Left ventricle myocardium inferior (tissue), 1 donor: ENCODE results near the gene DYNLL2. TPM values are rescaled to one million over a fixed set of nuclear protein-coding genes. Genes with fewer than 3 reads are reported as not detected.

ENCODE experiments used
- DNase-seq: peaks from one replicate; pipeline ENCODE4 v3.0.0-alpha.2; 2020
- H3K27ac ChIP-seq: fragments of 200-600 bp; replicated peaks from 2 replicates; pipeline ENCODE4 v1.8.0; 2021
- H3K27me3 ChIP-seq: fragments of 200-600 bp; 2 replicates; pipeline ENCODE4 v1.8.0; 2021; ENCODE audit warnings: low read depth
- H3K36me3 ChIP-seq: fragments of 200-600 bp; 2 replicates; pipeline ENCODE4 v1.8.0; 2021
- H3K4me1 ChIP-seq: fragments of 200-600 bp; 2 replicates; pipeline ENCODE4 v1.8.0; 2021
- H3K4me3 ChIP-seq: fragments of 200-600 bp; 2 replicates; pipeline ENCODE4 v1.8.0; 2021; ENCODE audit warnings: mild to moderate bottlenecking, moderate library complexity
- H3K9me3 ChIP-seq: fragments of 200-600 bp; replicated peaks from 2 replicates; pipeline ENCODE4 v1.8.0; 2021
- intact Hi-C: fragments of 100-400 bp; cut with micrococcal nuclease; formaldehyde crosslinking; loops from one replicate; pipeline ENCODE4 v1.11.0; 2022
- total RNA-seq: library from RNA; stranded (reverse); fragmentation: NEBNext Ultra II Directional; extraction: Animal tissue kit (Norgen Biotek cat#: 25700); gene quantifications from one replicate; pipeline ENCODE4 v1.2.1, GENCODE V29; 2021
- TF ChIP-seq, protein P1 (sequence below): fragments of 200-600 bp; IDR thresholded peaks from 2 replicates; pipeline ENCODE4 v1.8.0; 2021; ENCODE audit warnings: antibody characterized with exemption, mild to moderate bottlenecking, borderline replicate concordance
- donor health status: DM: no; HTN: yes; CAD: no; lungs with severe emphysema.

The DYNLL2 gene
- total RNA-seq, 1 donor from 2014 or later, result 93.5 TPM

DNA sequence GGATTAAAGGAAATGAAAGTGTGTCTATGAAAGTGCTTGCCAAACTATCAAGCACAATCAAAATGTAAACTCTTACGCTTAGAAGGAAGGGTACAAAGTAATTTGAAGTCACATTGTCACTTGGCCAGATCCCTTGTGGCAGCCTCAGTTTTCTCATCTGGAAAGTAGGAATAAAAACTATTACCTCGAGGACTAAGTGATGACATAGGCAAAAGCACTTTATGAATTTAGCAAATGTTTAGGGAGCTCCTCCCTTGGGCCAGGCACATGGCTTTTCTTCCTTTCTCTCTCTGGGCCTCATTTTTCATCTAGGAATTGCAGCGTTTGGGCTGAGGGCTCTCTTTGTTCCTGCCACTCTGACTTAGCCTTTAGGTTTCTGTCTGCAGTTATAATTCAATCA is 28.5 kb downstream of the DYNLL2 start:
- intact Hi-C loops, result loop anchor here (10.0 kb wide), 2 partner anchors 107 to 257 kb away; partner anchors contain the start of genes MRPS23 and SRSF1
- H3K27me3 ChIP-seq, result peaks cover 18% of the 10 kb centered on the region
- no peak overlapping the region for H3K27ac ChIP-seq
- no peak overlapping the region for H3K4me3 ChIP-seq
- H3K4me1 ChIP-seq, result no peaks in the 10 kb centered on the region
- TF ChIP-seq, protein P1, sequence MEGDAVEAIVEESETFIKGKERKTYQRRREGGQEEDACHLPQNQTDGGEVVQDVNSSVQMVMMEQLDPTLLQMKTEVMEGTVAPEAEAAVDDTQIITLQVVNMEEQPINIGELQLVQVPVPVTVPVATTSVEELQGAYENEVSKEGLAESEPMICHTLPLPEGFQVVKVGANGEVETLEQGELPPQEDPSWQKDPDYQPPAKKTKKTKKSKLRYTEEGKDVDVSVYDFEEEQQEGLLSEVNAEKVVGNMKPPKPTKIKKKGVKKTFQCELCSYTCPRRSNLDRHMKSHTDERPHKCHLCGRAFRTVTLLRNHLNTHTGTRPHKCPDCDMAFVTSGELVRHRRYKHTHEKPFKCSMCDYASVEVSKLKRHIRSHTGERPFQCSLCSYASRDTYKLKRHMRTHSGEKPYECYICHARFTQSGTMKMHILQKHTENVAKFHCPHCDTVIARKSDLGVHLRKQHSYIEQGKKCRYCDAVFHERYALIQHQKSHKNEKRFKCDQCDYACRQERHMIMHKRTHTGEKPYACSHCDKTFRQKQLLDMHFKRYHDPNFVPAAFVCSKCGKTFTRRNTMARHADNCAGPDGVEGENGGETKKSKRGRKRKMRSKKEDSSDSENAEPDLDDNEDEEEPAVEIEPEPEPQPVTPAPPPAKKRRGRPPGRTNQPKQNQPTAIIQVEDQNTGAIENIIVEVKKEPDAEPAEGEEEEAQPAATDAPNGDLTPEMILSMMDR, result no peak
- DNase-seq, result no peak
- H3K9me3 ChIP-seq, result no peaks in the 10 kb centered on the region
- H3K36me3 ChIP-seq, result no peaks in the 10 kb centered on the region

DNA sequence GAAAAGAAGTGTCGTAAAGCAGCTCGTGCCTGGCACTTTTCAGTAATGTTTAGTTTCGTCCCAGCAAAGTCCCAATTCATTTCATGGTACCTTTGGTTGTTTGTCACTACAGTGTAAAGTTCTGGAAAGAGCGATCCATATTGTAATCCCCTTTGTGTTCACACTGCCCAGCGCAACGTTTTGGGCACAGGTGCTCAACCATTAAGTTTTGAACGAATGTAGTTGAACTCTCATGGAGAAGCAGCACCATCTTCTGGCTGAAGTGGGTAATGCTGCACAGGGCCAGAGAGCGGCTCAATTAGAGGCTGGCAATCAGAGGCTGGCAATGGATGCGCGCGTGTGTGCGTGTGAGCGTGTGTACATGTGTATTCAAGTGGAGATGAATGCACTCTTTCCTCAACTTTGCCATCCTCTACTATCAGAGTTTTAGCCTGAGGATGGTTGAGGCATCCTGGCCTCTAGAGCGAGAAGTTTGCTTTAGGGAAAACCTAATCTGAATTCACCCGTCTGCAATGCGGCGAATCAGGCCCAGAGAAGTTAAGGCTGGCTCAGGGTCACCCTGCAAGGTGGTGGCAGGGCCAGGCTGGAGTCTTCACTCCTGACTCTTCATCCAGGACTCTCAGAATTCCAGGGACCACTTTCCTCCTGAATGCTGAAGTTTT is 29.9 kb downstream of the DYNLL2 start:
- intact Hi-C loops, result loop anchor here (10.0 kb wide), 2 partner anchors 108 to 258 kb away; partner anchors contain the start of genes MRPS23 and SRSF1
- DNase-seq, result peak; percentile 70
- Histone ChIP-seq H3K27ac (no peak overlapping the region), H3K4me1 (no peaks in the 10 kb centered on the region), H3K9me3 (no peaks in the 10 kb centered on the region), H3K36me3 (no peaks in the 10 kb centered on the region), H3K4me3 (no peak overlapping the region), H3K27me3 (peaks cover 30% of the 10 kb centered on the region)
- TF ChIP-seq, protein P1, result peak; percentile 99

DNA sequence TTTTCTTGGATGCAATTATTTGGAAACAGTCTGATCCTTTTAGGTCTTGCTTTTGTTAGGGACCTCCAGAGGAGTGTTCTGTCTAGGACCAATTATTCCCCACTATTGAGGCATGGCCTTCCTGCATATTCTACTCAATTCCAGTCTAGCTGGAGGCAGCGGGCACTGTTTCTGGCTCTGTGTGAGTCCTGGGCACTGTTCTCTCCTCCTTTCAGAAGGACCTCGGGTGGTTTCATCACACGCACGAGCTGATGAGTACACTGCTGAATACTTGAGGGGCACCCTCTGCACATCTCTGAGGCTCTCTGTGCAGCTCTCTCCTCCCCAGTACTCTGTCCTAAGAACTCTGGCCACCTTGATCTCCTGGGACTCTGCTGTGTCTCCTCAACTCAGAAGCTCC is 30.7 kb downstream of the DYNLL2 start:
- no peaks in the 10 kb centered on the region for H3K4me1 ChIP-seq
- H3K36me3 ChIP-seq, result no peaks in the 10 kb centered on the region
- H3K27ac ChIP-seq, result no peak overlapping the region
- peaks cover 30% of the 10 kb centered on the region for H3K27me3 ChIP-seq
- TF ChIP-seq, protein P1, result no peak
- no peak for DNase-seq
- intact Hi-C loops, result loop anchor here (10.0 kb wide), 2 partner anchors 109 to 259 kb away; partner anchors contain the start of genes MRPS23 and SRSF1
- no peaks in the 10 kb centered on the region for H3K9me3 ChIP-seq
- no peak overlapping the region for H3K4me3 ChIP-seq

DNA sequence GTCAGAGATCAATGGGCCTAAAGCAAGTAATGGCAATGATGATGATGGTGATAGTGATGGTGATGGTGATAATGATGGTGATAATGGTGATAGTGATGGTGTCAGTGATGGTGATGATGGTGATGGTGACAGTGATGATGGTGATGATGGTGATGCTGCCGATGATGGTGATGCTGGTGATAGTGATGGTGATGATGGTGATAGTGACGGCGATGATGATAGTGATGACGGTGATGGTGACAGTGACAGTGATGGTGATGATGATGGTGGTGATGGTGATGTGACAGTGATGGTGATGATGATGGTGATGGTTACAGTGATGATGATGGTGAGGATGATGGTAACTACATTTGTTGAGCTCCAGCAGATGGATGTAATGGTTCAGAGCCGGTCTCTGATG is 34.2 kb downstream of the DYNLL2 start:
- Histone ChIP-seq H3K4me1 (no peaks in the 10 kb centered on the region), H3K36me3 (no peaks in the 10 kb centered on the region), H3K27me3 (peaks cover 30% of the 10 kb centered on the region), H3K4me3 (no peak overlapping the region), H3K9me3 (no peaks in the 10 kb centered on the region), H3K27ac (no peak overlapping the region)
- intact Hi-C loops, result loop anchor here (10.0 kb wide), 2 partner anchors 113 to 263 kb away; partner anchors contain the start of genes MRPS23 and SRSF1
- DNase-seq, result no peak
- TF ChIP-seq, protein P1, result no peak

GRCh38 chr17:58119491-58119890 is 36.3 kb downstream of the DYNLL2 start:
- Histone ChIP-seq H3K27ac (no peak overlapping the region), H3K27me3 (peaks cover 38% of the 10 kb centered on the region), H3K4me1 (no peaks in the 10 kb centered on the region), H3K9me3 (no peaks in the 10 kb centered on the region), H3K36me3 (no peaks in the 10 kb centered on the region), H3K4me3 (no peak overlapping the region)
- intact Hi-C loops, result loop anchor here (10.0 kb wide), 2 partner anchors 115 to 265 kb away; partner anchors contain the start of genes MRPS23 and SRSF1
- TF ChIP-seq, protein P1, result no peak
- no peak for DNase-seq
